ENCODE data around the gene TBCA. TPM values are rescaled to one million over a fixed set of nuclear protein-coding genes. Genes with fewer than 3 reads are reported as not detected.

Gene TBCA
- 69.0 and 81.2 TPM in 2 replicates for total RNA-seq

GRCh38 chr5:77775790-77776553 is at the start of gene TBCA:
Gene TBCA, minus strand, starts transcription at chr5:77776339. Its CDS starts 82 bp downstream, at chr5:77776257.

Other genes with a start within 250 kb of the TBCA start
- not detected in 2 replicates for gene OTP, start 137.6 kb downstream of the TBCA start, total RNA-seq

All from subcutaneous preadipocyte (primary cell).